H7 (cell line): Measurements from ENCODE around the gene AKT2. TPM values are rescaled to one million over a fixed set of nuclear protein-coding genes. Genes with fewer than 3 reads are reported as not detected.
A peak's percentile ranks its signal among the peaks of the same experiment; 100 is the strongest.

Experiments used
- DNase-seq: peaks from one replicate; pipeline ENCODE4 v3.0.0; 2012
- H3K27me3 ChIP-seq: 2 replicates; pipeline ENCODE4 v1.6.0; 2011; ENCODE audit warnings: mild to moderate bottlenecking, low read length; ENCODE audit not compliant: control insufficient read depth, insufficient read depth
- H3K36me3 ChIP-seq: replicated peaks from 2 replicates; pipeline ENCODE4 v1.5.1; 2011; ENCODE audit warnings: low read length; ENCODE audit not compliant: control insufficient read depth, insufficient read depth
- H3K4me3 ChIP-seq: 2 replicates; pipeline ENCODE4 v1.5.1; 2011; ENCODE audit warnings: low read depth, mild to moderate bottlenecking, control low read depth, low read length, moderate library complexity; ENCODE audit not compliant: insufficient read depth
- total RNA-seq: library from RNA; depleted of rRNA; stranded (reverse); fragments of >200 nt; shearing (Covaris generic); gene quantifications from 2 replicates; pipeline ENCODE4 v1.2.3, GENCODE V29; 2014

Gene AKT2
- total RNA-seq, 1 experiment from 2014 or later, result 126 TPM

DNA sequence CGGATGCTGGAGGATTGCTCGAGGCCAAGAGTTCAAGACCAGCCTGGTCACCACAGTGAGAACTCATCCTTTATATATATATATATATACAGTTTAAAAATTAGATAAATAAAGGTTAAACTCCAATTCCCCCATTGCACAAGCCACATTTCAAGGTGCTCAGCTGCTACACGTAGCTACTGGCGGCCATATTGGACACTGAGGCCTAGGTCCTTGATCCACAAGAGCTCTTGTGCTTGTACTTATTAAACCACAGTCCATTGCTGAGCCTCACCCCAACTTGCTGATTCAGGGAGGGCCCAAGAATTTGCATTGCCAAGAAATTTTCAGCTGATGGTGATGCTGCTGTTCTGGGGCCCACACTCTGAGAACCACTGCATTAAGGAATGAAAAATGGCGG is 76.5 kb downstream of the AKT2 start:
- no peak for DNase-seq
- H3K4me3 ChIP-seq, result no peak overlapping the region
- peaks cover 1% of the 10 kb centered on the region; the same call in 1 of the 2 replicates for H3K36me3 ChIP-seq
- no peaks in the 10 kb centered on the region for H3K27me3 ChIP-seq

DNA sequence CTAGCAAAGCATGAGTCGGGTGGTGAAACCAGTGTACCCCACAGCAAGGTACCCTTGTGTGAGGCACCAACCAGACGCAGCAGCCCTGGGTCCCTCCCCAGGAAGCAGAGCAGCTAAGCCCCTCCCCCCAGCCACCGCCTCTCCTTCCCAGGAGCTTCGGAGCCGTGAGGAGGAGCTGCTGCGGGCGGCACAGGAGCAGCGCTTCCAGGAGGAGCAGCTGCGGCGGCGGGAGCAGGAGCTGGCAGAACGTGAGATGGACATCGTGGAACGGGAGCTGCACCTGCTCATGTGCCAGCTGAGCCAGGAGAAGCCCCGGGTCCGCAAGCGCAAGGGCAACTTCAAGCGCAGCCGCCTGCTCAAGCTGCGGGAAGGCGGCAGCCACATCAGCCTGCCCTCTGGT is 79.4 kb downstream of the AKT2 start:
- Histone ChIP-seq H3K27me3 (no peaks in the 10 kb centered on the region), H3K4me3 (no peak overlapping the region), H3K36me3 (no peaks in the 10 kb centered on the region; the same call in 1 of the 2 replicates)
- DNase-seq, result peak; percentile 78

DNA sequence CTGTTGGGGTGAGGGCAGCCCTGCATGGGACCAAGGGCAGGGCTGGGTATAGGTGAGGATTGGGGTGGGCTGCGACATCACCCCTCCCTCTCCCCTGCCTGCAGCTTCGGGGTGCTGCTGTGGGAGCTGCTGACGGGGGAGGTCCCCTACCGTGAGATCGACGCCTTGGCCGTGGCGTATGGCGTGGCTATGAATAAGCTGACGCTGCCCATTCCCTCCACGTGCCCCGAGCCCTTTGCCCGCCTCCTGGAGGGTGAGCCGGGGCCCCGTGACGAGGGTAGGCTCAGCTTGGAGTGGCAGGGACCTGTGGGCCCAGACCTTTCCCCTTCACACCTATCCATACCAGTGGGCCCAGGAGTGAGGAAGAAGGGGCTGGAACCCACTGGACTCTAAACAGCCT is 80.8 kb downstream of the AKT2 start:
- no peaks in the 10 kb centered on the region; the same call in 1 of the 2 replicates for H3K36me3 ChIP-seq
- no peaks in the 10 kb centered on the region for H3K27me3 ChIP-seq
- H3K4me3 ChIP-seq, result no peak overlapping the region
- peak; percentile 41 for DNase-seq

DNA sequence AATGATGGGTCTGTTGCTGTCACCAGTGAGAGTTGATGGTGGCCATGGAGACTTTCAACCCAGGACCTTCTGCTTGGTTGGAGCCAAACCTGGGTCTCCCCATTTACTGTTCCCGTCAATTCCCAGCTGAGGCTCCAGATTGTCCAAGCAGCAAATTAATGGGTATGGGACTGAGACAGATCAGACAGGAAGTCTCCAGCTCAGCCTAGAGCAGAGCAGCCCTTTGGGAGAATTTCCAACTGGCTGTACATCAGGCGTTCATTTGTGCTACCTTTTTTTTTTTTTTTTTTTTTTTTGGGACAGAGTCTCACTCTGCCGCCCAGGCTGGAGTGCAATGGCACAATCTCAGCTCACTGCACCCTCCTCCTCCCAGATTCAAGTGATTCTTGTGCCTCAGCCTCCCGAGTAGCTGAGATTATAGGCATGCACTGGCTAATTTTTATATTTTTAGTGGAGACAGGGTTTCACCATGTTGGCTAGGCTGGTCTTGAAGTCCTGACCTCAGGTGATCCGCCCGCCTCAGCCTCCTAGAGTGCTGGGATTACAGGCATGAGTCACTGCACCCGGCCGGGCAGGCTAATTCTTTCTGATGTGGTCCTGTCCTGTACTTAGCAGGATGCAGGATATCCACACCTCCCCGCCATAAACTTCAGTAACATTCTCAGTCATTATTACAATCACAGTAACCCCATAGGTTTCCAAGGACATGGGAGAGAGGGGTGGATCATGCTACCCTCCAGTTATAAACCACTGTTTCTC is 84.6 kb downstream of the AKT2 start:
- DNase-seq, result no peak
- Histone ChIP-seq H3K27me3 (no peaks in the 10 kb centered on the region), H3K36me3 (no peaks in the 10 kb centered on the region), H3K4me3 (no peak overlapping the region)

DNA sequence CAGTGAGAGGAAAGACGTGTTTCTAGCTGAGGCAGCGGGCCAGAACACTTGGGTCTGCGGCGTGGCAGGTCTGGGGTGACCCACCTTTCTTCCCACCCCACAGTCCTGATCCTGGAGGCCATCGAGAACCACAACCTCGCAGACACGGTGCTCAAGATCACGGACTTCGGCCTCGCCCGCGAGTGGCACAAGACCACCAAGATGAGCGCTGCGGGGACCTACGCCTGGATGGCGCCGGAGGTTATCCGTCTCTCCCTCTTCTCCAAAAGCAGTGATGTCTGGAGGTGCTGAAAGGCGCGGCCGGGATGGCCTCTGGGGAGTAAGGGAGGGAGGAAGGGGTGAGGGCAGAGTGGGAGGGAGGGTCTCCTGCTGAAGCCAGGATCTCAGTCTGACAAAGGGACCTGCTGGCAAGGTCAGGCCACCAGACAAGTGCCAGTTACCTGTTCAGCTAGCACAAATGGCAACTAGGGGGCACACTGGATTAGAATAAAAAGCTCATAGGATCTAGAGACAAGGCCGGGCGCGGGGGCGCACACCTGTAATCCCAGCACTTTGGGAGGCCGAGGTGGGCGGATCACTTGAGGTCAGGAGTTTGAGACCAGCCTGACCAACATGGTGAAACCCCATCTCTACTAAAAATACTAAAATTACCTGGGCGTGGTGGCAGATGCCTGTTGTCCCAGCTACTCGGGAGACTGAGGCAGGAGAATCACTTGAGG is 86.7 kb downstream of the AKT2 start:
- Histone ChIP-seq H3K27me3 (no peaks in the 10 kb centered on the region), H3K4me3 (no peak overlapping the region), H3K36me3 (no peaks in the 10 kb centered on the region)
- no peak for DNase-seq

DNA sequence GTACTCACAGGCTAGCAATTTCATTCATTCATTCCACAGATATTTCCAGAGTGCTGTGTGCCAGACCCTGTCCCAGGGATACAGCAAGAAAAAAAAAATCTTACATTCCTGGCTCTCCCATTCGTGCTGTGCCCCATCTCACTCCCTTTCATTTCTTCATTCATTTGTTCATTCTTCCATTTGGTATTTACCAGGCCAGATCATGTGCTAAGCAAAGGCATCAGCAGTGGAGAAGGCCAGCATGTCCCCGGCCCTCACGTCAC is 91.6 kb downstream of the AKT2 start:
- H3K4me3 ChIP-seq, result no peak overlapping the region
- H3K27me3 ChIP-seq, result 0 out of 2 replicates have a peak, but pooled peaks cover 1% of the 10 kb centered on the region
- DNase-seq, result no peak
- H3K36me3 ChIP-seq, result no peaks in the 10 kb centered on the region

DNA sequence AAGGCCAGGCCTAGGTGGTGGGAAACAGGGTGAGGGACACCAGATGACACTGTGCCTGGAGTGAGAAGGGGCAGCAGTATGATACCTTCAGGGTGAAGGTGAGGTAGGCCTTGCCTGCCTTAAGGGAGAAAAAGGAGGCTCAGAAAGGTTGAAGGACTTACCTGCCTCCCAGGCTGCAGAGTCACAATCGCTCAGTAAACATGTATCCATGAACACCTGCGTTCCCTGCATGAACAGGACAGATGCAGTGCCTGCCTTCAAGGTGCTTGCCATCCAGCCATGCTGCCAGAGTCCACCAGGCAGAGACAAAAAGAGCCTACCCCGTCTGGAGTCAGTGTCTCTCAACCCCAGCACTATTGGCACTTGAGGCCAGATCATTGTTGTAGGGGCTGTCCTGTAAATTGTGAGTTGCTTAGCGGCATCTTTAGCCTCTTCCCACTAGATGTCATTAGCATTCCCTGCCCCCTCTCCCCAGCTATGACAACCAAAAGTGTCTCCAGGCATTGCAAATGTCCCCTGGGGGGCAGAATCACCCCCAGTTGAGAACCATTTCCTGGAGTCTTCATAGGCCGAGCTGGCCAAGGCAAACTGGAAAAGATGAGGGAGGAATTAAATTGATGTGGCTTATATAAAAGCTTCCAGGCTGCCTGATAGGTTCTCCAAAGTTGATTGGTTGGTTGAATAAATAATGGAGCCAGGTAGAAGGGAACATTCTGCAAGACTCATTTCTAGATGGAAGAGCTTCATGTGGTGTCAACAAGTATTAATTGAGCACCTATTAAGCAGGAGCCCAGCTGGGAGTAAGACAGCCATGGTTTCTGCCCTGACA is 92.2 kb downstream of the AKT2 start:
- Histone ChIP-seq H3K27me3 (0 out of 2 replicates have a peak, but pooled peaks cover 1% of the 10 kb centered on the region), H3K4me3 (no peak overlapping the region), H3K36me3 (no peaks in the 10 kb centered on the region)
- DNase-seq, result peak; percentile 48

DNA sequence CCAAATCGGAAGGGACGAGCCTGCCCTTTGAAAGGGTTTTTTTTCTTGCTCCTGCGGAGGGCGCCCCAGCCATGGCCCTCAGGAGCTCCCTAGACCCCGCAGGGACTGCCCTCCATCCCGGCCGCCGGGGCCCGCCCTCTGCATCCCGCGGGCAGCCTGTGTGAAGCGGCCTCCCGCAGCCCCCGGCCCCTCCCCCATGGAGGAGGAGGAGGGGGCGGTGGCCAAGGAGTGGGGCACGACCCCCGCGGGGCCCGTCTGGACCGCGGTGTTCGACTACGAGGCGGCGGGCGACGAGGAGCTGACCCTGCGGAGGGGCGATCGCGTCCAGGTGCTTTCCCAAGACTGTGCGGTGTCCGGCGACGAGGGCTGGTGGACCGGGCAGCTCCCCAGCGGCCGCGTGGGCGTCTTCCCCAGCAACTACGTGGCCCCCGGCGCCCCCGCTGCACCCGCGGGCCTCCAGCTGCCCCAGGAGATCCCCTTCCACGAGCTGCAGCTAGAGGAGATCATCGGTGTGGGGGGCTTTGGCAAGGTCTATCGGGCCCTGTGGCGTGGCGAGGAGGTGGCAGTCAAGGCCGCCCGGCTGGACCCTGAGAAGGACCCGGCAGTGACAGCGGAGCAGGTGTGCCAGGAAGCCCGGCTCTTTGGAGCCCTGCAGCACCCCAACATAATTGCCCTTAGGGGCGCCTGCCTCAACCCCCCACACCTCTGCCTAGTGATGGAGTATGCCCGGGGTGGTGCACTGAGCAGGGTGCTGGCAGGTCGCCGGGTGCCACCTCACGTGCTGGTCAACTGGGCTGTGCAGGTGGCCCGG is 93.1 kb downstream of the AKT2 start:
- peak overlapping the region; percentile 96 for H3K4me3 ChIP-seq
- peak; percentile 95 for DNase-seq
- H3K27me3 ChIP-seq, result 0 out of 2 replicates have a peak, but pooled peaks cover 1% of the 10 kb centered on the region
- H3K36me3 ChIP-seq, result no peaks in the 10 kb centered on the region

DNA sequence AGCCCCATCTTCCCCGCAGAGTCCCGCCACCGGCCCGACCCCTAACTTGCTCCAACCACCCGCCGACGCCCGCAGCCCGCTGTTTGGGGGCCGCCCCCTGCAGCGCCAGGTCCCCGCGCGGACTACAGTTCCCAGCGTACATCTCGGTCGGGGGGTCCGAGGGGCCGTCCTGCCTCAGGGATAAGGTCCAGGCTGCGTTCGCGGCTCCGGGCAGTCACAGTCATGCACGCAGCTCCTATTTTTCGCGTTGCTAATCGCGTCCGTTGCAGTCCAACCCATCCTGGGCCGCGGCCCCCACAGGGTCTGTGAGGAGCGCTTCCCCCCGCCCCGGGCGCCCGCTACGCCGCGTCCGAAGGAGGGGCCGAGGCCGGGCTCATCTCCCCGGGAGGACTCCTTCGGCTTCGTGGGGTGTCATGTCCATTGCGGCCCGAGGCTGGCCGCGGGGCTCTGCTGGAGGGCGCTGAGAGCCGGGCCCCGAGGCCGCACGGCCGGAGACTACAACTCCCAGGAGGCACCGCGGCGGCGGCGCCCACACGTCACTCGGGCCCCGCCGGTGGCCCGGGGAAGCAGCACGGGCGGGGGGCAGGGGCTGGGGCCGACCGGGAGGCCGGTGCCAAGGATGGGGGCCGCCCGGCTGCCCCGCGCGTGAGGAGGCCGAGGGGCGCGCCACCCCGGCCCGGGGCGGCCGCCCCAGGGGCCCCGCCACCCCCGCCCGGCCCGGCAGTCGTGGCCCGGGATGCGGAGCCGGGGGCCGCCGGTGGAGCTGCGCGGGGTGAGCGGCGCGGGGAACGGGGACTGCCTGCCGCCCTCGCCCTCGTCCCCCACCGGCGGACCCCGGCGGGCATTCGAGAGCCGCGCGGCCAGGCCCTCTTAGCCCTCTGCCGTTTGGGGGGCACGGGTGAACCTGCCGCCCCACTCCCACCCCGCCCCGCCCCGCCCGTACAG is 94.0 kb downstream of the AKT2 start, which contains the start of gene MAP3K10:
Gene MAP3K10, plus strand, starts transcription at position 536 of the 945 bp plus-strand sequence. CDS start 606 bp downstream, outside the sequence.
- Histone ChIP-seq H3K27me3 (0 out of 2 replicates have a peak, but pooled peaks cover 1% of the 10 kb centered on the region), H3K4me3 (peak within 1 kb of the TSS; percentile 96), H3K36me3 (no peaks in the 10 kb centered on the region)
- DNase-seq, result peak; percentile 96

DNA sequence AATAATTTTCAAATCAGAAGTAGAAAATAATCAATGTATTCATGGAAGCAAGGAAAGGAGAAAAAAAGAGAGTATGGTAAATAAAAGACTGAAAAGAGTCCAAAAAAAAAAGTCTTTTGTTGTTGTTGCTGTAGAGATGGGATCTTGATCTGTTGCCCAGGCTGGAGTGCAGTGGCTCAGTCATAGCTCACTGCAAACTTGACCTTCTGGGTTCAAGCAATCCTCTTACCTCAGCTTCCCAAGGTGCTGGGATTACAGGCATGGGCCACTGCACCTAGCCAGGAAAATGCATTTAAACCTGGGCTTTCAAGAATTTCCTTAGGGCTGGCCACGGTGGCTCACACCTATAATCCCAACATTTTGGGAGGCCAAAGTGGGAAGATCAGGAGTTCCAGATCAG is 100.9 kb downstream of the AKT2 start:
- Histone ChIP-seq H3K4me3 (no peak overlapping the region), H3K36me3 (no peaks in the 10 kb centered on the region), H3K27me3 (no peaks in the 10 kb centered on the region)
- no peak for DNase-seq
